HepG2 (cell line): Measurements from ENCODE around the gene TRAP1. TPM values are rescaled to one million over a fixed set of nuclear protein-coding genes. Genes with fewer than 3 reads are reported as not detected.
A peak's percentile ranks its signal among the peaks of the same experiment; 100 is the strongest.

Experiments
- ATAC-seq: fragments of 200-7000 bp; cut with Tn5 transposase; 3 replicates; pipeline ENCODE4 v1.9.1; 2020; ENCODE audit warnings: mild to moderate bottlenecking, moderate library complexity
- Bru-seq: library from RNA; stranded (reverse); fragments of 400-500 nt; gene quantifications from one replicate; lab custom pipeline; 2021; lab: Mats Ljungman, UMichigan
- BruChase-seq, 2 experiments: library from RNA; stranded (reverse); fragments of 400-500 nt; gene quantifications; one replicate each; lab custom pipeline; 2021; lab: Mats Ljungman, UMichigan
- BruUV-seq: library from RNA; stranded (reverse); fragments of 400-500 nt; replicated peaks from 2 replicates; lab custom pipeline; 2021; lab: Mats Ljungman, UMichigan
- CTCF ChIA-PET: fragments of 300-600 bp; formaldehyde crosslinking; extraction: SDS; loops from one replicate; lab custom pipeline; 2021; ENCODE audit warnings: low total read pairs, inconsistent platforms, low intra/inter-chr PET ratio; lab: Yijun Ruan, JAX
- POLR2A ChIA-PET: fragments of 350-600 bp; sonication (Branson Sonifier 250); formaldehyde crosslinking; loops from one replicate; lab custom pipeline; 2020; ENCODE audit warnings: antibody characterized with exemption, inconsistent platforms; lab: Yijun Ruan, JAX
- DNase-seq: peaks from one replicate; pipeline ENCODE4 v3.0.0-alpha.2; 2015; ENCODE audit warnings: low spot score
- FAIRE-seq: peaks from 3 replicates; lab custom pipeline; 2011; peaks lifted over from hg19 to GRCh38; lab: Jason Lieb, UNC
- H2AFZ ChIP-seq: one replicate; pipeline ENCODE4 v1.6.1; 2011; ENCODE audit warnings: low read length, inconsistent platforms
- H3K27ac ChIP-seq: fragments of 300-600 bp; 3 replicates; pipeline ENCODE4 v1.8.0; 2011; ENCODE audit warnings: mixed run types, mild to moderate bottlenecking, mixed read lengths, low read length, inconsistent platforms; ENCODE audit not compliant: insufficient read depth; ENCODE audit errors: extremely low read length
- H3K27me3 ChIP-seq, 2 experiments: fragments of 200-600 bp in 1 of 2; 2 replicates in 1 of 2; 3 replicates in 1 of 2; pipeline versions ENCODE4 v1.6.0 to v1.8.0; 2011; ENCODE audit warnings: low read length in 2 of 2, mild to moderate bottlenecking in 2 of 2, moderate library complexity in 2 of 2, inconsistent platforms in 1 of 2; ENCODE audit not compliant: insufficient read depth in 2 of 2, control insufficient read depth in 1 of 2
- H3K36me3 ChIP-seq, 2 experiments: fragments of 200-600 bp in 1 of 2; replicated peaks in 1 of 2; 2 replicates in 1 of 2; 3 replicates in 1 of 2; pipeline versions ENCODE4 v1.5.1 to v1.8.0; 2011; ENCODE audit warnings: low read length in 2 of 2, inconsistent platforms in 1 of 2; ENCODE audit not compliant: insufficient read depth in 2 of 2, control insufficient read depth in 1 of 2
- H3K4me1 ChIP-seq: 2 replicates; pipeline ENCODE4 v1.5.1; 2012; ENCODE audit warnings: low read length, inconsistent platforms; ENCODE audit not compliant: insufficient read depth
- H3K4me2 ChIP-seq: 2 replicates; pipeline ENCODE4 v1.6.0; 2011; ENCODE audit warnings: low read depth, low read length, inconsistent platforms
- H3K4me3 ChIP-seq, 3 experiments: fragments of 200-600 bp in 1 of 3; sonication (generic), shearing (Covaris generic) in 1 of 3; replicated peaks in 1 of 3; 2 replicates each; pipeline ENCODE4 v1.5.1; 2011 to 2016; ENCODE audit warnings: low read length in 3 of 3, inconsistent platforms in 2 of 3, low read depth in 2 of 3, mild to moderate bottlenecking in 2 of 3, control low read depth in 1 of 3, mixed read lengths in 1 of 3; ENCODE audit not compliant: insufficient read depth in 1 of 3
- H3K79me2 ChIP-seq: one replicate; pipeline ENCODE4 v1.6.1; 2011; ENCODE audit warnings: low read length, inconsistent platforms; ENCODE audit not compliant: insufficient read depth
- H3K9ac ChIP-seq: 2 replicates; pipeline ENCODE4 v1.6.0; 2011; ENCODE audit warnings: mild to moderate bottlenecking, low read depth, low read length, inconsistent platforms; ENCODE audit not compliant: insufficient read depth
- H3K9me3 ChIP-seq: 2 replicates; pipeline ENCODE4 v1.5.1; 2012; ENCODE audit warnings: mild to moderate bottlenecking, low read length
- H4K20me1 ChIP-seq: 2 replicates; pipeline ENCODE4 v1.6.0; 2011; ENCODE audit warnings: inconsistent platforms, mild to moderate bottlenecking, low read length, moderate library complexity; ENCODE audit not compliant: insufficient read depth
- GPN1 ChIP-seq: sonication (generic); formaldehyde crosslinking; IDR thresholded peaks from 2 replicates; pipeline ENCODE4 v1.5.1; 2020; ENCODE audit warnings: missing genetic modification reagents, borderline replicate concordance
- HDAC2 ChIP-seq: sonication (generic); formaldehyde crosslinking; IDR thresholded peaks from 2 replicates; pipeline ENCODE4 v1.4.0; 2020; ENCODE audit warnings: missing genetic modification reagents
- IRX3 ChIP-seq: sonication (generic); formaldehyde crosslinking; IDR thresholded peaks from 2 replicates; pipeline ENCODE4 v1.8.1; 2023; ENCODE audit warnings: mild to moderate bottlenecking, low read depth, missing genetic modification reagents, borderline replicate concordance
- MED1 ChIP-seq: sonication (generic); formaldehyde crosslinking; IDR thresholded peaks from 2 replicates; pipeline ENCODE4 v1.4.0; 2020; ENCODE audit warnings: missing genetic modification reagents
- SNRNP70 ChIP-seq: fragments of 200-400 bp; formaldehyde crosslinking; IDR thresholded peaks from 2 replicates; pipeline ENCODE4 v1.6.1; 2017; ENCODE audit warnings: mild to moderate bottlenecking, low read depth, low read length, moderate library complexity
- TRIM24 ChIP-seq: sonication (generic); formaldehyde crosslinking; IDR thresholded peaks from 2 replicates; pipeline ENCODE4 v1.8.0; 2022; ENCODE audit warnings: mild to moderate bottlenecking, missing genetic modification reagents
- ZKSCAN5 ChIP-seq: sonication (generic); formaldehyde crosslinking; IDR thresholded peaks from 2 replicates; pipeline ENCODE4 v1.5.1; 2020; ENCODE audit warnings: mild to moderate bottlenecking, missing genetic modification reagents
- ZNF160 ChIP-seq: sonication (generic); formaldehyde crosslinking; IDR thresholded peaks from 2 replicates; pipeline ENCODE4 v1.8.0; 2022; ENCODE audit warnings: mild to moderate bottlenecking, inconsistent platforms, missing genetic modification reagents
- ZNF512B ChIP-seq: sonication (generic); formaldehyde crosslinking; IDR thresholded peaks from 2 replicates; pipeline ENCODE4 v1.5.1; 2020; ENCODE audit warnings: missing genetic modification reagents, mild to moderate bottlenecking, borderline replicate concordance
- ZNF740 ChIP-seq: sonication (generic); formaldehyde crosslinking; IDR thresholded peaks from 2 replicates; pipeline ENCODE4 v1.4.0; 2020; ENCODE audit warnings: missing genetic modification reagents
- ZNF777 ChIP-seq: sonication (generic); formaldehyde crosslinking; IDR thresholded peaks from 2 replicates; pipeline ENCODE4 v1.4.0; 2020; ENCODE audit warnings: missing genetic modification reagents
- WGBS: methylation state at CpG from one replicate; pipeline ENCODE4 v1.1.6; 2017; ENCODE audit warnings: low lambda C conversion rate; 5-methylcytosine and 5-hydroxymethylcytosine counted together
- in situ Hi-C: cut with HindIII; loops from 2 replicates; pipeline ENCODE4 v1.10.0; 2017; ENCODE audit warnings: low pct_unique_long_range_greater_than_20kb; ENCODE audit not compliant: extremely low pct_ligation_motif_present
- intact Hi-C: fragments of 100-400 bp; cut with micrococcal nuclease; formaldehyde crosslinking; loops from one replicate; pipeline ENCODE4 v1.10.0; 2022; ENCODE audit not compliant: unreplicated experiment
- long read RNA-seq, 2 experiments: library from RNA in 1 of 2; library from polyadenylated mRNA in 1 of 2; stranded (forward) in 1 of 2; unstranded in 1 of 2; transcript quantifications; one replicate each; pipeline ENCODE4 v2.0.0, GENCODE V29; 2019 to 2022
- polyA minus RNA-seq, 3 experiments: library from RNA; depleted of rRNA, polyadenylated mRNA; stranded (reverse); fragments of >200 nt; gene quantifications; 2 replicates each; pipeline ENCODE4 v1.2.3, GENCODE V29; 2011; ENCODE audit warnings: low replicate concordance in 1 of 3
- polyA plus RNA-seq, 8 experiments: library from polyadenylated mRNA; depleted of rRNA in 3 of 8; stranded (reverse) in 7 of 8; unstranded in 1 of 8; fragments of >200 nt; fragmentation: Illumina TruSeq in 4 of 8; extraction: Trizol in 4 of 8; gene quantifications; 2 replicates each; pipeline versions ENCODE4 v1.2.1 to v1.2.3, GENCODE V29; 2011 to 2016; ENCODE audit warnings: low read depth in 4 of 8, missing spikeins in 1 of 8, mixed read lengths in 1 of 8; ENCODE audit not compliant: insufficient read depth in 1 of 8
- total RNA-seq, 5 experiments: library from RNA; depleted of rRNA; stranded (reverse); fragments of >200 nt; fragmentation: Illumina TruSeq; extraction: Trizol; gene quantifications; 2 replicates each; pipeline ENCODE4 v1.2.3, GENCODE V29; 2016; ENCODE audit warnings: low read depth in 1 of 5

Gene TRAP1
- total RNA-seq (2016; rRNA removed; fragmentation: Illumina TruSeq; extraction: Trizol), result 112 and 127 TPM in 2 replicates
- total RNA-seq (2016; cell fraction: cytosol; rRNA removed; fragmentation: Illumina TruSeq; extraction: Trizol; ENCODE audit: low read depth), result 28.9 and 31.8 TPM in 2 replicates
- 104 and 130 TPM in 2 replicates for total RNA-seq (2016; cell fraction: insoluble cytoplasmic fraction; rRNA removed; fragmentation: Illumina TruSeq; extraction: Trizol)
- total RNA-seq (2016; cell fraction: membrane; rRNA removed; fragmentation: Illumina TruSeq; extraction: Trizol), result 40.6 and 42.7 TPM in 2 replicates
- 81.3 and 97.5 TPM in 2 replicates for total RNA-seq (2016; cell fraction: nucleus; rRNA removed; fragmentation: Illumina TruSeq; extraction: Trizol)
- polyA plus RNA-seq (2011; rRNA removed), result 240 and 283 TPM in 2 replicates
- polyA plus RNA-seq (2011; cell fraction: cytosol; rRNA removed), result 125 and 163 TPM in 2 replicates
- polyA plus RNA-seq (2011; cell fraction: nucleus; rRNA removed), result 405 and 449 TPM in 2 replicates
- polyA plus RNA-seq (2012), result 173 and 189 TPM in 2 replicates
- 15.5 and 18.4 TPM in 2 replicates for polyA plus RNA-seq (2016; cell fraction: cytosol; fragmentation: Illumina TruSeq; extraction: Trizol; ENCODE audit: low read depth)
- polyA plus RNA-seq (2016; cell fraction: insoluble cytoplasmic fraction; fragmentation: Illumina TruSeq; extraction: Trizol; ENCODE audit: low read depth), result 106 and 121 TPM in 2 replicates
- polyA plus RNA-seq (2016; cell fraction: membrane; fragmentation: Illumina TruSeq; extraction: Trizol; ENCODE audit: low read depth), result 25.7 and 26.7 TPM in 2 replicates
- 169 and 193 TPM in 2 replicates for polyA plus RNA-seq (2016; cell fraction: nucleus; fragmentation: Illumina TruSeq; extraction: Trizol; ENCODE audit: insufficient read depth, low read depth)
- 623 and 697 TPM in 2 replicates for polyA minus RNA-seq (2011; rRNA and poly(A)+ RNA removed; ENCODE audit: low replicate concordance)
- polyA minus RNA-seq (2011; cell fraction: cytosol; rRNA and poly(A)+ RNA removed), result 98.0 and 120 TPM in 2 replicates
- 105 and 109 TPM in 2 replicates for polyA minus RNA-seq (2011; cell fraction: nucleus; rRNA and poly(A)+ RNA removed)
- percentile 71 among the genes with signal in this experiment for Bru-seq, nascent RNA
- percentile 82 among the genes with signal in this experiment for BruChase-seq, experiment 1, labeled RNA remaining after a 6-hour chase
- BruChase-seq, experiment 2, labeled RNA remaining after a 2-hour chase, result percentile 81 among the genes with signal in this experiment
- long read RNA-seq, experiment 1, transcript TRAP1-201 (18 exons, 2,296 nt), result major isoform, 426 of 486 reads
- long read RNA-seq, experiment 1, partial matches to known transcripts, result 34 of 486 reads
- long read RNA-seq, experiment 1, other reads (novel, unspliced or antisense), result 19 of 486 reads
- long read RNA-seq, experiment 2, transcript TRAP1-212 (13 exons, 2,309 nt), result minor isoform, 9 of 376 reads
- long read RNA-seq, experiment 2, transcript TRAP1-210 (3 exons, 547 nt), result minor isoform, 5 of 376 reads
- long read RNA-seq, experiment 2, transcript TRAP1-201 (18 exons, 2,296 nt), result major isoform, 256 of 376 reads
- long read RNA-seq, experiment 2, partial matches to known transcripts, result 48 of 376 reads
- long read RNA-seq, experiment 2, other reads (novel, unspliced or antisense), result 58 of 376 reads

- ATAC-seq (peak; percentile 76), DNase-seq (peak; percentile 50), FAIRE-seq (no peak)
- peak within 1 kb of the TSS; percentile 96 for H3K9ac ChIP-seq
- H3K4me3 ChIP-seq, result peak within 1 kb of the TSS; percentile 77 to 98 (median 93)
- H3K27me3 ChIP-seq, result peaks cover 0 to 2% of the 10 kb centered on the region in 2 experiments; a peak in 1 of 5 replicates
- 5% methylated on average over 11 of the region's 95 CpGs for WGBS
- in situ Hi-C loops (no loop called here), intact Hi-C loops (loop anchor here (2.0 kb wide), 1 partner anchor 27 kb away; no protein-coding TSS in a partner anchor)
- no peaks in the 10 kb centered on the region for H4K20me1 ChIP-seq
- H3K27ac ChIP-seq, result peak within 1 kb of the TSS; percentile 73
- peaks cover 58% of the 10 kb centered on the region for H3K4me1 ChIP-seq
- H2AFZ ChIP-seq, result no peak within 1 kb of the TSS
- ChIA-PET POLR2A (interaction anchor here (0.8 to 9.7 kb wide), 5 partner anchors 11 to 567 kb away, joined by 3 to 144 read pairs (median 3); partner anchors contain the start of gene CREBBP), CTCF (no interaction called here)
- H3K4me2 ChIP-seq, result peak within 1 kb of the TSS; percentile 83
- BruUV-seq, result no TSS peak
- H3K9me3 ChIP-seq, result no peaks in the 10 kb centered on the region
- H3K79me2 ChIP-seq, result peaks cover 44% of the 10 kb centered on the region
- H3K36me3 ChIP-seq, result no peaks in the 10 kb centered on the region; a peak in 1 of 5 replicates
- TF ChIP-seq IRX3 (peak; percentile 88; the same call in 1 of the 2 replicates), TRIM24 (CRISPR knock-in tag) (no peak), ZNF777 (peak; percentile 67; the same call in 1 of the 2 replicates), SNRNP70 (no peak), ZKSCAN5 (CRISPR knock-in tag) (no peak), HDAC2 (CRISPR knock-in tag) (peak; percentile 49; the same call in 1 of the 2 replicates), GPN1 (CRISPR knock-in tag) (no peak), MED1 (CRISPR knock-in tag) (no peak; the same call in 1 of the 2 replicates), ZNF740 (CRISPR knock-in tag) (no peak), ZNF512B (CRISPR knock-in tag) (no peak), ZNF160 (CRISPR knock-in tag) (no peak)
Observed at GRCh38 chr16:3717235-3718018, at the start of gene TRAP1. TSS of gene TRAP1 (minus strand) at chr16:3717524. CDS start at chr16:3717508, 16 bp downstream.
